Measurements from ENCODE around the gene ZCCHC17.

The ZCCHC17 gene

DNA sequence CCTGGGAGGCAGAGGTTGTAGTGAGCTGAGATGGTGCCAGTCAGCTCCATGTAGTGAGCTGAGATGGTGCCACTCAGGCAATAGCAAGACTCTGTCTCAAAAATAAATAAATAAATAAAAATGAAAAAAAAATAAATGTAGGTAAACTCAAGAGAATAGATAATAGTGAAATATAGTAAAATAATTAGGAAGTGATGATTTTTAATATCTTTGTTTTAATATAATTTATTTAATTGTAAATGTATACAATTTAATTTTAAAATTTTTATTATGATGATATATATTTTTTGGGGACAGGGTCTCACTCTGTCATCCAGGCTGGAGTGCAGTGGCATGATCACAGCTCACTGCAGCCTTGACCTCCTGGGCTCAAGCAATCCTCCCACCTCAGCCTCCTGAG lies 96.6 kb downstream of the ZCCHC17 start:
- no peak for DNase-seq (ENCODE audit: low read depth)
- H3K4me3 ChIP-seq (replicated peaks; ENCODE audit: low read depth, low read length) = no peak overlapping the region
- TF ChIP-seq, protein P1, sequence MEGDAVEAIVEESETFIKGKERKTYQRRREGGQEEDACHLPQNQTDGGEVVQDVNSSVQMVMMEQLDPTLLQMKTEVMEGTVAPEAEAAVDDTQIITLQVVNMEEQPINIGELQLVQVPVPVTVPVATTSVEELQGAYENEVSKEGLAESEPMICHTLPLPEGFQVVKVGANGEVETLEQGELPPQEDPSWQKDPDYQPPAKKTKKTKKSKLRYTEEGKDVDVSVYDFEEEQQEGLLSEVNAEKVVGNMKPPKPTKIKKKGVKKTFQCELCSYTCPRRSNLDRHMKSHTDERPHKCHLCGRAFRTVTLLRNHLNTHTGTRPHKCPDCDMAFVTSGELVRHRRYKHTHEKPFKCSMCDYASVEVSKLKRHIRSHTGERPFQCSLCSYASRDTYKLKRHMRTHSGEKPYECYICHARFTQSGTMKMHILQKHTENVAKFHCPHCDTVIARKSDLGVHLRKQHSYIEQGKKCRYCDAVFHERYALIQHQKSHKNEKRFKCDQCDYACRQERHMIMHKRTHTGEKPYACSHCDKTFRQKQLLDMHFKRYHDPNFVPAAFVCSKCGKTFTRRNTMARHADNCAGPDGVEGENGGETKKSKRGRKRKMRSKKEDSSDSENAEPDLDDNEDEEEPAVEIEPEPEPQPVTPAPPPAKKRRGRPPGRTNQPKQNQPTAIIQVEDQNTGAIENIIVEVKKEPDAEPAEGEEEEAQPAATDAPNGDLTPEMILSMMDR (IDR thresholded peaks at IDR 0.05; ENCODE audit: low read length, missing control alignments) = no peak

DNA sequence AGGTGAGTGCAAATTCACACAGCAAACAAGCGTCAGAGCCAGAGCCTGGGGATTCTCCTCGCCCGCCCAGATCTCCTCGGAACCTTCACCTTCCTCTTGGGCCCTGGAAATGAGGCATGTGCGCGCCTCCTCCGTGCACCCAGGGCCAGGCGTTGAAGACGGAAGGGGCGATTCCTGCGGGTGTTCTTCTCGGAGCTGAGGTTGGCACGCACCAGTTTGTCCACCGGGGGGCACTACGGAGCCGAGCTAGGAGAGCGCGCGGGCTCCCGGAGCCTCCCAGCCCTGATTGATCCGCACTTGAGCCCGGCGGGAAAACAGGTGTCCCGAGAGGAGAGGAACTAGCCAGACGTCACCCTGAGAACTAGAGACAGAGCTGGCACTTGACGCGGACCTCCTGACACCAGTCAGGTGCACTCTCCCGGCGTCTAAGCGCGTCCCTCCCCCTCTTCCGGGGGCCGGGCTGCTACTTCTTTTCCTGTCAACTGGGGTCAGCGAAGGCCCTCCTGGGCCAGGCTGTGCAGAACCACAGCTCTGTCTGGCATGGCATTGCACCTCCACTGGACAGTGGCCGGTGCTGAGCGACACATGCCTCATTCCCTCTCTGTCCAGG lies 97.9 kb downstream of the ZCCHC17 start:
- DNase-seq (ENCODE audit: low read depth) = peak; percentile 72
- TF ChIP-seq, protein P1 (IDR thresholded peaks at IDR 0.05; ENCODE audit: low read length, missing control alignments) = peak; percentile 81
- peak overlapping the region; percentile 30 for H3K4me3 ChIP-seq (replicated peaks; ENCODE audit: low read depth, low read length)

DNA sequence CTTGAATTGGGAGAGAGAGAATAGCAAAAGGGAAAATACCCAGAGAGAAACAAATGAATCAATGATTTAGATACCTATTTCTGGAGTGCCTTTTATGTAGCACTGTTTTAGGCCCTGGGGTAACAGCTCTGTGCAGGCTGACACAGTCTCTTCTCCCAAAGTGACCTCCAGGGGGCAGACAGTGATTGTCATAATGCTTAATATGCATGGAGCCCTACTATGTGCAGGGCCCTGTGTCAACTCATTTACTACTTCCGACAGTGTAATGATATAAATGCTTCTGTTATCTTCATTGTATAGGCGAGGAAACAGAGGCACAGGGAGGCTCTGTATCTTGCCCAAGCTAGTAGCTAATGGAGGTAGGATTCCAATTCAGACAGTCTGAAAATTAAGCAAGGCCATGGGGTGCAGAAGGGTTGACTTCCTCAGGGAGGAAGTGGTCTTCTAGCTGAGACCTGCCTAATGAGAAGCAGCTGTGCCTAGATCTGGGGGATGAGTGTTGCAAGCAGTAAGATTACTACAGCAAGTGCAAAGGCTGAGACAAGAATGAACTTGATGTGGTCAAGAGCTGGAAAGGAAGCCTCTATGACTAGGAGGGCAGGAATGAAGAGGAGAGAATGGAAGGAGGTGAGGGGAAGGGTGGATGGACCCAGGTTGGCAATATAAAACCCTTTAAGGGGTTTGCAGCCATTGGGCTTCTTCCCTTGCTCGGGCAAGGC lies 100.0 kb downstream of the ZCCHC17 start:
- H3K4me3 ChIP-seq (replicated peaks; ENCODE audit: low read depth, low read length) = no peak overlapping the region
- peak; percentile 48 for DNase-seq (ENCODE audit: low read depth)
- TF ChIP-seq, protein P1 (IDR thresholded peaks at IDR 0.05; ENCODE audit: low read length, missing control alignments) = peak; percentile 42

DNA sequence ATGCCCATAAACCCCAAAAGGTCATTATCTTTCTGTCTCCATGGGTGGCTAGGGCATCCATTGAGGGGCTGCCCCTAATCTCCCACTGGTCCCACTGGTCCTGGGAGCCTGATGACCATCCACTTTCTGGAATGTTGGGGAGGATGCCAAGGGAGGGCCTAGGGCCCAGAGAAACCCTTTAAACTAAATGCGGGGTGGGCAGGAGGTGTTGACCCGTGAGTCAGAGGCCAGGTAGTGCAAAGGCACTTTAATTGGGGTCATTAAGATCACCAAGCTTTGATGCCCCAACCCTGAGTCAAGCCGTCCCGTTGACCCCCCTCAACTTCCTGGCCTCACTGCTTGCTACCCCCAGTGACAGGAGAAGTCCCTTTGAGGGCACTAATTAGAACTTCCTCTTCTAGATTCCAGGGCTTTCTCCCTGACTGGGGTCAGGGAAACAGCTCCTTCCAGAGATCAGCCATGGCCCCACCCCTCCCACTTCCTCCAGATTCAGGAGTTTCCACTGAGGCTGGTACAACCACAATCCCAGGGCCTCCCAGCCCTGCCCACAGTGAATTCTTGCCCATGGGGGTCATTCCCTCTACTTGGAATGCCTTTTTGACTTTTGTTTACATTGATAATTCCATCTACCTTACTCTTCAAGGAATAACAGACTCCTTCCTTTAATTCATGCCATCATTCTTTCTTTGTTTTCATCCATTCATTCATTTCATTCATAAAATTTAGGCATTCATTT lies 100.7 kb downstream of the ZCCHC17 start:
- DNase-seq (ENCODE audit: low read depth) = no peak
- H3K4me3 ChIP-seq (replicated peaks; ENCODE audit: low read depth, low read length) = no peak overlapping the region

DNA sequence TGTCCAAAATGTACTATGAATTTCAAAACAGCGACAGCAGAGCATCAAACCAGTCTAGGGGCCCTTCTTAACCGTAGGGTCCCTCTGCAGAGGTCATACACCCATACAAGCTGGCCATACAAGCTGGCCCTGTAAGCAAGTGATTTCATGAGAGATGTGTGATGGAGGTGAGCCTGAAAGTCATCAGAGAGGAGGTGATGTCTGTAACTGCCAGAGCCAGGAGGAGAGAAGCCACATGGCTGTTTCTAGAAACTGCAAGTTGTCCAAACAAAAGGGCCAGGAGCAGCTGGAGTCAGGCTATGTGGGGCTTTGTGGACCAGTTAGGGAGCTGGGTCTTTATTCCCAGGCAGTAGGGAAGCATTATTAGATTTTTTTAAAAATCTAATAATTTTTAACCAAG lies 101.4 kb downstream of the ZCCHC17 start:
- TF ChIP-seq, protein P1 (IDR thresholded peaks at IDR 0.05; ENCODE audit: low read length, missing control alignments) = no peak
- DNase-seq (ENCODE audit: low read depth) = no peak
- no peak overlapping the region for H3K4me3 ChIP-seq (replicated peaks; ENCODE audit: low read depth, low read length)

More for the DNA sequence above, 100.7 kb downstream of the ZCCHC17 start:
- TF ChIP-seq, protein P1 (IDR thresholded peaks at IDR 0.05; ENCODE audit: low read length, missing control alignments) = no peak

DNA sequence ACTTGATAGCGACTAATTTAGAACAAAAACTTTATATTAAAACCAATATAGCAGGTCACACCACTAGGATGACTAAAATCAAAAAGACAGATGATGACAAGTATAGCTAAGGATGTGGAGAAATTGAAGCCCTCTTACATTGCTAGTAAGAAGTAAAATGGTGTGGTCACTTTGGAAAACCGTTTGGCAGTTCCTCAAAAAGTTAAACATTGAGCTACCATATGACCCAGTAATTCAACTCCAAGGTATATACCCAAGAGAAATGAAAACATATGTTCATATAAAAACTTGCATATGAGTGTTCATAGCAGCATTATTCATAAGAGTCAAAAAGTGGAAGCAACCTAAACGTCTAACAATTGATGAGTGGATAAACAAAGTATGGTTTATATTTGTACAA lies 103.1 kb downstream of the ZCCHC17 start:
- TF ChIP-seq, protein P1 (IDR thresholded peaks at IDR 0.05; ENCODE audit: low read length, missing control alignments) = no peak
- no peak for DNase-seq (ENCODE audit: low read depth)
- H3K4me3 ChIP-seq (replicated peaks; ENCODE audit: low read depth, low read length) = no peak overlapping the region

All from fibroblast of pulmonary artery (primary cell).